Ishikawa (cell line): ENCODE measurements around the gene EXOC3.

ENCODE experiments used
- CEBPB ChIP-seq: IDR thresholded peaks from 2 replicates; pipeline ENCODE4 v1.6.1; 2012
- CREB1 ChIP-seq: IDR thresholded peaks from 2 replicates; pipeline ENCODE4 v1.6.1; 2012; ENCODE audit warnings: low read depth
- EGR1 ChIP-seq: IDR thresholded peaks from 2 replicates; pipeline ENCODE4 v1.6.1; 2012
- EP300 ChIP-seq: IDR thresholded peaks from 2 replicates; pipeline ENCODE4 v1.6.1; 2012; ENCODE audit warnings: borderline replicate concordance
- FOXM1 ChIP-seq: IDR thresholded peaks from 2 replicates; pipeline ENCODE4 v1.6.1; 2012; ENCODE audit warnings: low read depth, borderline replicate concordance
- MAX ChIP-seq: IDR thresholded peaks from 2 replicates; pipeline ENCODE4 v1.6.1; 2012
- NFIC ChIP-seq: IDR thresholded peaks from 2 replicates; pipeline ENCODE4 v1.6.1; 2012
- RAD21 ChIP-seq: IDR thresholded peaks from 2 replicates; pipeline ENCODE4 v1.6.1; 2012; ENCODE audit warnings: low read depth
- TAF1 ChIP-seq: IDR thresholded peaks from 2 replicates; pipeline ENCODE4 v1.6.1; 2012; ENCODE audit warnings: low read depth, mild to moderate bottlenecking
- TCF12 ChIP-seq: IDR thresholded peaks from 2 replicates; pipeline ENCODE4 v1.6.1; 2012; ENCODE audit warnings: low read depth
- TEAD4 ChIP-seq: IDR thresholded peaks from 2 replicates; pipeline ENCODE4 v1.6.1; 2012
- USF1 ChIP-seq: IDR thresholded peaks from 2 replicates; pipeline ENCODE4 v1.6.1; 2012
- YY1 ChIP-seq: IDR thresholded peaks from 2 replicates; pipeline ENCODE4 v1.6.1; 2012; ENCODE audit warnings: low read depth
- ZBTB7A ChIP-seq: IDR thresholded peaks from 2 replicates; pipeline ENCODE4 v1.6.1; 2012; ENCODE audit warnings: low read depth
- TF ChIP-seq, protein P1 (sequence below): IDR thresholded peaks from 2 replicates; pipeline ENCODE4 v1.6.1; 2012; ENCODE audit warnings: low read depth, mild to moderate bottlenecking

EXOC3 gene

GRCh38 chr5:395156-395920, 47.6 kb upstream of the EXOC3 start:
- TF ChIP-seq RAD21, result no peak
- no peak for TF ChIP-seq EGR1
- no peak for TF ChIP-seq EP300
- TF ChIP-seq CEBPB, result no peak
- TF ChIP-seq TCF12, result no peak
- TF ChIP-seq, protein P1, sequence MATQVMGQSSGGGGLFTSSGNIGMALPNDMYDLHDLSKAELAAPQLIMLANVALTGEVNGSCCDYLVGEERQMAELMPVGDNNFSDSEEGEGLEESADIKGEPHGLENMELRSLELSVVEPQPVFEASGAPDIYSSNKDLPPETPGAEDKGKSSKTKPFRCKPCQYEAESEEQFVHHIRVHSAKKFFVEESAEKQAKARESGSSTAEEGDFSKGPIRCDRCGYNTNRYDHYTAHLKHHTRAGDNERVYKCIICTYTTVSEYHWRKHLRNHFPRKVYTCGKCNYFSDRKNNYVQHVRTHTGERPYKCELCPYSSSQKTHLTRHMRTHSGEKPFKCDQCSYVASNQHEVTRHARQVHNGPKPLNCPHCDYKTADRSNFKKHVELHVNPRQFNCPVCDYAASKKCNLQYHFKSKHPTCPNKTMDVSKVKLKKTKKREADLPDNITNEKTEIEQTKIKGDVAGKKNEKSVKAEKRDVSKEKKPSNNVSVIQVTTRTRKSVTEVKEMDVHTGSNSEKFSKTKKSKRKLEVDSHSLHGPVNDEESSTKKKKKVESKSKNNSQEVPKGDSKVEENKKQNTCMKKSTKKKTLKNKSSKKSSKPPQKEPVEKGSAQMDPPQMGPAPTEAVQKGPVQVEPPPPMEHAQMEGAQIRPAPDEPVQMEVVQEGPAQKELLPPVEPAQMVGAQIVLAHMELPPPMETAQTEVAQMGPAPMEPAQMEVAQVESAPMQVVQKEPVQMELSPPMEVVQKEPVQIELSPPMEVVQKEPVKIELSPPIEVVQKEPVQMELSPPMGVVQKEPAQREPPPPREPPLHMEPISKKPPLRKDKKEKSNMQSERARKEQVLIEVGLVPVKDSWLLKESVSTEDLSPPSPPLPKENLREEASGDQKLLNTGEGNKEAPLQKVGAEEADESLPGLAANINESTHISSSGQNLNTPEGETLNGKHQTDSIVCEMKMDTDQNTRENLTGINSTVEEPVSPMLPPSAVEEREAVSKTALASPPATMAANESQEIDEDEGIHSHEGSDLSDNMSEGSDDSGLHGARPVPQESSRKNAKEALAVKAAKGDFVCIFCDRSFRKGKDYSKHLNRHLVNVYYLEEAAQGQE, result no peak
- TF ChIP-seq YY1, result no peak
- TF ChIP-seq USF1, result no peak
- TF ChIP-seq CREB1, result no peak
- no peak for TF ChIP-seq NFIC
- no peak for TF ChIP-seq MAX
- no peak for TF ChIP-seq TAF1
- no peak for TF ChIP-seq ZBTB7A
- no peak for TF ChIP-seq TEAD4
- no peak for TF ChIP-seq FOXM1

GRCh38 chr5:395921-396530, 47.0 kb upstream of the EXOC3 start:
- no peak for TF ChIP-seq USF1
- TF ChIP-seq MAX, result no peak
- TF ChIP-seq, protein P1, result no peak
- no peak for TF ChIP-seq CEBPB
- no peak for TF ChIP-seq YY1

- TF ChIP-seq TEAD4 (no peak), USF1 (no peak), YY1 (no peak), EP300 (no peak), TCF12 (no peak), EGR1 (no peak), RAD21 (no peak), CREB1 (no peak), MAX (no peak), FOXM1 (no peak), CEBPB (no peak)
- TF ChIP-seq, protein P1, result no peak
These were observed 46.4 kb upstream of the EXOC3 start for GRCh38 chr5:396531-396961.
